HG02973 (cell line): ENCODE results near the gene UBALD1.
A peak's percentile ranks its signal among the peaks of the same experiment; 100 is the strongest.

Experiments used
- ATAC-seq: cut with Tn5 transposase; IDR thresholded peaks from one replicate; pipeline ENCODE4 v1.9.1; 2021; ENCODE audit warnings: moderate library complexity; ENCODE audit not compliant: unreplicated experiment

UBALD1 gene

DNA sequence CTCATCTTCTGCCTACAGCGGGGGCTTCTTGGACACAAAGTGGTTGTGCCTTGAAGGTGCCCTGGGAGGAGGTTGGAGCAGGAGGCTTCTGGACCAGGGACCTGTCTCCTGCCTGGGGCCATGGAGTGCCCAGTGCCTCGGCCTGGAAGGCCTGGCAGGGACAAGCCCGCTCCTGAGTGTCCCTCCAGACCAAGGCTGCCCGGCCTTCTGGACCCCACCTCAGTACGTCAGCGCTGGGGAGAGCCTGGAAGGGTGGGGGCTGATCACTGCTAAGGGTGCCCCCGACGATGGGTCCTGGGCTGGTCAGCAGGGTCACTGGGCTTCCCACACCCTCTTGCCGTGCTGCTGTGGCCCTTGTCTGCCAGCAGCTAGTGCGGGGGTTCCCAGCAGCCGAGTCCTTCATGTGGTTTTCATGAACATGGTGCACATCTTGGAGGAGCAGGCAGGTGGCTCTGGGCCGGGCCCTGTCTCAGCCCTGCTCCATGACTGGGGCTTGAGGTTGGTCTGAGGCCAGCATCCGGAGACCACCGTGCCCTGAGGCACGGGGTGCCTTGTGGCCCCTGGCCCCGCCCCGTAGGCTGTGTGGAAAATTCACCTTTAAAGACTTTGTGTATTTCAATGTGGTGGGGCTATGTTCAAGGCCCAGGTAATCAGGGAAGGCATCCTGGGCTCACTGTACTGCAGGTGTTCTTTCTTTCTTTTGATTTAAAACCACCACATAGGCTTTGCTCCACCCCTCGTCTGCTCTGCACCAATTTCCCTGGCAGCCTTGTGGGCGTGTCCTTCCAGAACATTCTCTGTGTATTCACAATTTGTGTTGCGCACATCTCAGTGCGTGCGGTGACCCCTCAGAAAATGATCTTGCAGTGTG lies 32.3 kb upstream of the UBALD1 start:
- ATAC-seq: no peak

GRCh38 chr16:4641895-4642294 lies 27.2 kb upstream of the UBALD1 start:
- no peak for ATAC-seq

GRCh38 chr16:4641306-4641687 lies 26.6 kb upstream of the UBALD1 start:
- ATAC-seq: no peak

GRCh38 chr16:4640572-4641305 lies 26.1 kb upstream of the UBALD1 start:
- no peak for ATAC-seq

DNA sequence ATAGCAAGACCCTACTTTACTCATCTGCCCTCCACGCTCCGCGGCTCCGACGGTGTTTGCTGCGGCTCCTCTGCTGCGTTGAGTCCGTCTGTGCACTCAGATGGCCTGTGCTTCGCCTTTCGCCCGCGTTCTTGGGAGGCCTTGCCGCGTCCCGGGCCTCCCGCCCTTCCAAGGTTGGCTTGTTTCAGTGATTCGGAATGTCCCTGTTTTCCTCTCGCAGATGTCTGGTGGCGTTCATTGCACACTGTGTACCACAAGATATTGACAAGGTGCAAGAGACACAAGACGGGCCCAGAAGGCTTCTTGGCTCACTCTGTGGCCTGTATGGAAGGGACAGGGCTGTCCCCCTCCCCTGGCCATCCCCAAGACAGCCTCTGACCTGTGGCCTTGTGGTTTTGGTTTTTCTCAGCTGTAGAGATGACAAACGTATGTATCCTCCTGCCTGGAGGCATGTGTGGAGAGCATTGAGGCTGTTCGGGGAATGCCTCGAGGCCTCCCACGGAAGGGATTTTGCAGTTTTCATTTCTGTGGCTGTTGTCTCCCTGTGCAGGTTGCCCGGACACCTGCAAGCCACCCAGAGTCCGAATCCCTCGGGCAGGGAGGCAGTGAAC lies 25.3 kb upstream of the UBALD1 start:
- ATAC-seq: no peak

GRCh38 chr16:4637501-4638166 lies 22.9 kb upstream of the UBALD1 start:
- ATAC-seq: no peak

GRCh38 chr16:4636196-4636595 lies 21.5 kb upstream of the UBALD1 start:
- ATAC-seq: no peak

DNA sequence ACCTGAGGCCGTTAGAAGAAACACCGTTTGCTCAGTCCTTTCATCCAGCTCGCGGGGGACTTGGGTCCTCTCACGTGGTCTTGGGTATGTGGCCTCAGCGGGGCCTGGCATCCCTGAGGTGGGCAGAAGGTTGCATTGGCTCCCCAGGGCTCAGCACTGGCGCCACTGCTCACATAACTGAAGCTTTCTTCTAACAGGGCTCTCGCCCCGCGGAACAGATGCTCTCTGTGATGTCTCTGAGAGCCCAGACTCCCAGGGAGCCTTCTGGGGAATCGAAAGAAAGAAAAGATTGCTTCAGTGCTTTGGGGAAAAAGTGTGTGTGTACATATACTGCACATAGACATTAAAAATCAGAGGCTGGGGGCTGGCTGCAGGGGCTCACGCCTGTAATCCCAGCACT lies 20.1 kb upstream of the UBALD1 start:
- ATAC-seq: no peak

GRCh38 chr16:4633910-4634635 lies 19.4 kb upstream of the UBALD1 start:
- no peak for ATAC-seq

DNA sequence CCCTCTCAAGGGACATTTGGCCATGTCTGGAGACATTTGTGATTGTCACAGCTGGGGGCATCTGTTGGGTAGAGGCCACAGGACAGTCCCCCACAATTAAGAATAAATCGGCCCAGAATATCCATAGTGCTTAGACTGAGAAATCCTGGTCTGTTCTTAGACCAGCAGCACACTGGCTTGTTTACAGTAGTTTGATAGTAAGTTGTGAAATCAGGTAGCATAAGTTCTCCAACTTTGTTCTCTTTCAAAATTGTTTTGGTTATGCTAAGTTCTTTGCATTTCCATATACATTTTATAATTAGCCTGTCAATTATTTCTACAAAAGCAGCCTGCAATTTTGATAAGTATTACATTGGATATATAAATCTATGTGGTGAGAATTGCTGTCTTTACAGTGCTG lies 16.8 kb upstream of the UBALD1 start:
- ATAC-seq: no peak

GRCh38 chr16:4628283-4628682 lies 13.6 kb upstream of the UBALD1 start:
- ATAC-seq: no peak

DNA sequence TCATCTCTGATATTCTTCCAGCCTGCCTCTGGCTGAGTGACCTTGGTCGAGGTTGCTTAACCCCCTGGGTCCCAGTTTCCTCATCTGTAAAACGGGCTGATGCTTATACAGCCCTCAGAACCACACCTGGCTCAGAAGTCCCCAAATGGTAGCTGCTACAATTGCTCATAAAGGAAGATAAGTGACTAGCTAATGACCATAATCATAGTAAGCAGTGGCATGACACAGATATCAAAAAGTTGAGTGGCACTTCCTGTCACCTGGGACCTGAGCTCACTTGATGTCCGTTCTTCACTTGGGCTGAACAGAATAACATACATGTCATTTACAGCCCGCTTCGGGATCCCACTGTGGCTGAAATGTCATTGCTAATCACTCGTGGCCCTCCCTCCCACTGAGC lies 11.7 kb upstream of the UBALD1 start:
- ATAC-seq: no peak

DNA sequence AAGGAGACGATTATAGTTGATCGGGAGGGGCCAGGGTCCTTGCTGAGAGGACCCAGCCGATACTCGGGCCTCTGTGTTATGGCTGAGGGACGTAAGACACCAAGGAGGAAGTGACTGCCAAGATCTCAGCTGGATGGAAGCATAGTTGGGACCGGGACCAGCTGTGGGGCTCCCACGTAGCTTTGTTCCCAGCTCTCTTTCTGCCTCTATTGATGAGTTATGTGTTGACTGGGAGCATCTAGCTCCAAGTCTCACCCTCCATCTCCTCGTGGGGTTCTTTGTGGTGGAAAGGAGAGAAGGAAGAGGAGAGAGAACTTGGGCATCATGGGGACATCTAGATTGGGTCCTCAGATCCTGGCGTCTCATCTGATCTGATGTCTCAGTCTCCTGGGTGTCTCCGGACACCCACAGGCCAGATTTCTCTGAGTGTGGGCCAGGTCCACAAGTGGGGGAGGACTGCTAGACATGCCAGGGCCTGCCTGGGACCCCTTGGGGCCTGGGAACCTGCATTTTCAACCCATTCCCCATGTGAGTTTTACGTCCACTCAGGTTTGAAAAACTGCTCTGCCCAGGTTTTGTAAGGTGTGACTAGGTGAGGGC lies 11.0 kb upstream of the UBALD1 start:
- ATAC-seq: no peak

- ATAC-seq: peak; percentile 52
These were observed 10.3 kb upstream of the UBALD1 start for GRCh38 chr16:4624827-4625559.

- ATAC-seq: peak; percentile 61
These were observed 9.5 kb upstream of the UBALD1 start, which contains the start of gene MGRN1 for GRCh38 chr16:4624015-4624826. Gene MGRN1, plus strand, starts transcription at chr16:4624826. Its CDS starts 135 bp downstream, at chr16:4624961.

GRCh38 chr16:4623593-4623992 lies 8.9 kb upstream of the UBALD1 start:
- no peak for ATAC-seq

GRCh38 chr16:4618645-4619418 lies 4.1 kb upstream of the UBALD1 start:
- no peak for ATAC-seq

- ATAC-seq: no peak
These were observed 3.2 kb upstream of the UBALD1 start for GRCh38 chr16:4617880-4618279.
